Ovary (tissue), 3 donors: ENCODE data around the gene POLA1.

ENCODE experiments used
- POLR2A ChIP-seq: fragments of 450-650 bp; IDR thresholded peaks from one replicate; pipeline ENCODE4 v1.6.1; 2017; ENCODE audit warnings: antibody characterized with exemption, mild to moderate bottlenecking, moderate library complexity
- TF ChIP-seq, protein P1 (sequence below), 3 donors: fragments of 450-650 bp in 2 of 3; fragments of 200-600 bp in 1 of 3; IDR thresholded peaks; one replicate each; pipeline versions ENCODE4 v1.5.1 to v1.8.0; 2016 to 2022; ENCODE audit warnings: antibody characterized with exemption in 3 of 3, mild to moderate bottlenecking in 1 of 3
- donor health status: DM: no; HTN: no; CAD: no.

DNA sequence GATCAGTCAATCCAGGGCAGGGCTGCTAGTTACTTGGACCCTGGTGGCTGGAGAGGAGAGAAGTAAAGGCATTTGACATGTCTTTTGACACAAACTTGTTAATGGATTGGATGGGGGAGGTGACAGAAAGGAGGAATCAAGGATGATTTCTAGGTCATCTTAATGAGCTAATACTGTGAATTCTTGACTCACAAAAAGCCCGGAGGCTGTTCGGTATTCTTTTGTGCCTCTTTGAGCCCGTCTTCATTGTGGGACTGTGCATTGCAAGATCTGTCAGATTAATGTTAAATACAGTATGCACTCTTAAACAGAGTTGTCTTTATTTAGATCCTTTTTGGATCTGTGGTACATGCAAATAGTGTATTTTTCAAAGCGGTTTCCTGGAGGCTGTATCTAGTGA lies 25.1 kb downstream of the POLA1 start:
- TF ChIP-seq, protein P1, sequence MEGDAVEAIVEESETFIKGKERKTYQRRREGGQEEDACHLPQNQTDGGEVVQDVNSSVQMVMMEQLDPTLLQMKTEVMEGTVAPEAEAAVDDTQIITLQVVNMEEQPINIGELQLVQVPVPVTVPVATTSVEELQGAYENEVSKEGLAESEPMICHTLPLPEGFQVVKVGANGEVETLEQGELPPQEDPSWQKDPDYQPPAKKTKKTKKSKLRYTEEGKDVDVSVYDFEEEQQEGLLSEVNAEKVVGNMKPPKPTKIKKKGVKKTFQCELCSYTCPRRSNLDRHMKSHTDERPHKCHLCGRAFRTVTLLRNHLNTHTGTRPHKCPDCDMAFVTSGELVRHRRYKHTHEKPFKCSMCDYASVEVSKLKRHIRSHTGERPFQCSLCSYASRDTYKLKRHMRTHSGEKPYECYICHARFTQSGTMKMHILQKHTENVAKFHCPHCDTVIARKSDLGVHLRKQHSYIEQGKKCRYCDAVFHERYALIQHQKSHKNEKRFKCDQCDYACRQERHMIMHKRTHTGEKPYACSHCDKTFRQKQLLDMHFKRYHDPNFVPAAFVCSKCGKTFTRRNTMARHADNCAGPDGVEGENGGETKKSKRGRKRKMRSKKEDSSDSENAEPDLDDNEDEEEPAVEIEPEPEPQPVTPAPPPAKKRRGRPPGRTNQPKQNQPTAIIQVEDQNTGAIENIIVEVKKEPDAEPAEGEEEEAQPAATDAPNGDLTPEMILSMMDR (IDR thresholded peaks at IDR 0.05) = no peak
- TF ChIP-seq POLR2A = no peak
